ENCODE measurements around the gene DAZAP2. TPM values are rescaled to one million over a fixed set of nuclear protein-coding genes. Genes with fewer than 3 reads are reported as not detected.

The DAZAP2 gene
- total and polyA plus RNA-seq, 2 of the 4 experiments (the other 2 are of a cell fraction) = 62.2 to 202 TPM

DNA sequence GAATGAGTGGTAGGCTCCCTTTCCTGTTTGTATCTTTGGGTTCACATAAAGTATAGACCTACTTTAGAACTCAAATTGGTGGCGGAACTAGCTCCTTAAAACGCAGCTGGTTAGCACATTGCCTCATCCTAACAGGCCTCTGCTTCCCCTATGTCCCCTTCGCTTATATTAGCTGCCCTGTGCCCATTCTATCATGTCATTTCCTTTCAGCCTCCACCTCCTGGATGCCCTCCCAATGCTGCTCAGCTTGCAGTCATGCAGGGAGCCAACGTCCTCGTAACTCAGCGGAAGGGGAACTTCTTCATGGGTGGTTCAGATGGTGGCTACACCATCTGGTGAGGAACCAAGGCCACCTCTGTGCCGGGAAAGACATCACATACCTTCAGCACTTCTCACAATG, 3.5 kb downstream of the DAZAP2 start:
- BruUV-seq (replicated peaks) = no TSS peak
- WGBS, 2 experiments (ENCODE audit: extremely low coverage in 2 of 2, insufficient read length in 1 of 2) = 95% methylated on average over 4 of the region's 7 CpGs; no CpG with 5 or more reads in 1 of the 2 experiments
- H3K9me1 ChIP-seq (ENCODE audit: insufficient read depth, low read length) = peaks cover 22% of the 10 kb centered on the region

More for the DNA sequence above, 3.5 kb downstream of the DAZAP2 start:
- H3K56ac ChIP-seq (ENCODE audit: extremely low read depth, insufficient read depth, low read length) = no peak overlapping the region
- peaks cover 9% of the 10 kb centered on the region; the same call in 1 of the 2 replicates for H4K20me1 ChIP-seq (ENCODE audit: insufficient read depth, low read length)
- H4K8ac ChIP-seq (ENCODE audit: low read depth in 2 of 2, low read length in 2 of 2) = no peak overlapping the region
- no peak for DNase-seq
- H3K27ac ChIP-seq (ENCODE audit: insufficient read depth, low read length) = no peak overlapping the region
- intact Hi-C loops (cut with micrococcal nuclease) = no loop called here
- TF ChIP-seq SMC3 (IDR thresholded peaks at IDR 0.05; ENCODE audit: low read depth, low read length) = no peak
- TF ChIP-seq, protein P1, sequence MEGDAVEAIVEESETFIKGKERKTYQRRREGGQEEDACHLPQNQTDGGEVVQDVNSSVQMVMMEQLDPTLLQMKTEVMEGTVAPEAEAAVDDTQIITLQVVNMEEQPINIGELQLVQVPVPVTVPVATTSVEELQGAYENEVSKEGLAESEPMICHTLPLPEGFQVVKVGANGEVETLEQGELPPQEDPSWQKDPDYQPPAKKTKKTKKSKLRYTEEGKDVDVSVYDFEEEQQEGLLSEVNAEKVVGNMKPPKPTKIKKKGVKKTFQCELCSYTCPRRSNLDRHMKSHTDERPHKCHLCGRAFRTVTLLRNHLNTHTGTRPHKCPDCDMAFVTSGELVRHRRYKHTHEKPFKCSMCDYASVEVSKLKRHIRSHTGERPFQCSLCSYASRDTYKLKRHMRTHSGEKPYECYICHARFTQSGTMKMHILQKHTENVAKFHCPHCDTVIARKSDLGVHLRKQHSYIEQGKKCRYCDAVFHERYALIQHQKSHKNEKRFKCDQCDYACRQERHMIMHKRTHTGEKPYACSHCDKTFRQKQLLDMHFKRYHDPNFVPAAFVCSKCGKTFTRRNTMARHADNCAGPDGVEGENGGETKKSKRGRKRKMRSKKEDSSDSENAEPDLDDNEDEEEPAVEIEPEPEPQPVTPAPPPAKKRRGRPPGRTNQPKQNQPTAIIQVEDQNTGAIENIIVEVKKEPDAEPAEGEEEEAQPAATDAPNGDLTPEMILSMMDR (conservative IDR thresholded peaks at IDR 0.05; ENCODE audit: low read depth, low read length) = no peak
- no peak for TF ChIP-seq RFX5 (IDR thresholded peaks at IDR 0.05; ENCODE audit: low read depth, low read length)
- no peak overlapping the region for H3K18ac ChIP-seq (ENCODE audit: low read depth, low read length)
- H3K14ac ChIP-seq (replicated peaks; ENCODE audit: low read depth, low read length) = no peak overlapping the region
- ATAC-seq (ENCODE audit: low read depth) = no peak
- ChIA-PET CTCF (no interaction called here), POLR2A (ENCODE audit: unreplicated experiment) (no interaction called here)
- no peak overlapping the region for H3K9ac ChIP-seq (ENCODE audit: low read depth, low read length)
- H3K4ac ChIP-seq (ENCODE audit: low read depth, low read length) = no peak overlapping the region
- no peaks in the 10 kb centered on the region for H3K27me3 ChIP-seq (ENCODE audit: control insufficient read depth, insufficient read depth, low read length)
- peaks cover 13% of the 10 kb centered on the region for H3K4me1 ChIP-seq (ENCODE audit: control insufficient read depth, insufficient read depth, low read length)
- H3K23ac ChIP-seq (ENCODE audit: low read depth, low read length) = no peak overlapping the region
- no peak overlapping the region for H2AFZ ChIP-seq (replicated peaks; ENCODE audit: low read length, poor library complexity)
- no peak overlapping the region for H2BK20ac ChIP-seq (ENCODE audit: low read depth, low read length)
- peaks cover 29 to 73% of the 10 kb centered on the region in 2 experiments for H3K79me1 ChIP-seq (ENCODE audit: low read depth in 1 of 2, low read length in 2 of 2)
- H3K4me2 ChIP-seq (ENCODE audit: low read depth, low read length) = no peak overlapping the region
- H2AK5ac ChIP-seq (ENCODE audit: low read depth, low read length) = peak overlapping the region; percentile 53; the same call in 1 of the 2 replicates
- no peak overlapping the region for H4K91ac ChIP-seq (ENCODE audit: insufficient read depth, low read depth, low read length)
- no peak overlapping the region for H3K4me3 ChIP-seq (ENCODE audit: insufficient read depth, low read depth, low read length)
- H3K36me3 ChIP-seq (ENCODE audit: control insufficient read depth, insufficient read depth, low read length) = peaks cover 37% of the 10 kb centered on the region
- dilution Hi-C loops (cut with HindIII; ENCODE audit: low sequenced_read_pairs, unreplicated experiment) = no loop called here
- in situ Hi-C loops (cut with MboI; ENCODE audit: low sequenced_read_pairs) = no loop called here
- H2AK9ac ChIP-seq (replicated peaks; ENCODE audit: low read depth, low read length, poor library complexity) = no peak overlapping the region
- H2BK5ac ChIP-seq (ENCODE audit: low read depth, low read length, poor library complexity, severe bottlenecking) = no peak overlapping the region
- H2BK120ac ChIP-seq (ENCODE audit: low read depth, low read length) = no peak overlapping the region
- no peaks in the 10 kb centered on the region for H3K9me3 ChIP-seq (ENCODE audit: control insufficient read depth, insufficient read depth, low read length)
- no peak overlapping the region for H4K5ac ChIP-seq (ENCODE audit: low read depth, low read length)
- H2BK15ac ChIP-seq (ENCODE audit: low read depth, low read length) = no peak overlapping the region
